ENCODE data around the gene RNF225. TPM values are rescaled to one million over a fixed set of nuclear protein-coding genes. Genes with fewer than 3 reads are reported as not detected.

Gene RNF225
- 0.08 to 0.17 TPM in 2 of 5 replicates, not detected in the others for total RNA-seq (2022; extraction: Qiagen RNA extraction)

GRCh38 chr19:58395220-58395978 lies at the start of gene RNF225:
Gene RNF225, plus strand, starts transcription at chr19:58395656. Its CDS starts 434 bp downstream, at chr19:58396090.

GRCh38 chr19:58352760-58353671 lies 42.4 kb upstream of the RNF225 start, which contains the start of gene A1BG:
Gene A1BG, minus strand, starts transcription at chr19:58353492. Its CDS starts 55 bp downstream, at chr19:58353437.

GRCh38 chr19:58362272-58362994 lies 33.0 kb upstream of the RNF225 start, which contains the start of gene ZNF497:
Gene ZNF497, minus strand, starts transcription at chr19:58362751. Its CDS starts 5,116 bp downstream, at chr19:58357635.

GRCh38 chr19:58380662-58381459 lies 14.6 kb upstream of the RNF225 start, which contains the start of gene ZNF837:
Gene ZNF837, minus strand, starts transcription at chr19:58381030. Its CDS starts 11,698 bp downstream, at chr19:58369332.

DNA sequence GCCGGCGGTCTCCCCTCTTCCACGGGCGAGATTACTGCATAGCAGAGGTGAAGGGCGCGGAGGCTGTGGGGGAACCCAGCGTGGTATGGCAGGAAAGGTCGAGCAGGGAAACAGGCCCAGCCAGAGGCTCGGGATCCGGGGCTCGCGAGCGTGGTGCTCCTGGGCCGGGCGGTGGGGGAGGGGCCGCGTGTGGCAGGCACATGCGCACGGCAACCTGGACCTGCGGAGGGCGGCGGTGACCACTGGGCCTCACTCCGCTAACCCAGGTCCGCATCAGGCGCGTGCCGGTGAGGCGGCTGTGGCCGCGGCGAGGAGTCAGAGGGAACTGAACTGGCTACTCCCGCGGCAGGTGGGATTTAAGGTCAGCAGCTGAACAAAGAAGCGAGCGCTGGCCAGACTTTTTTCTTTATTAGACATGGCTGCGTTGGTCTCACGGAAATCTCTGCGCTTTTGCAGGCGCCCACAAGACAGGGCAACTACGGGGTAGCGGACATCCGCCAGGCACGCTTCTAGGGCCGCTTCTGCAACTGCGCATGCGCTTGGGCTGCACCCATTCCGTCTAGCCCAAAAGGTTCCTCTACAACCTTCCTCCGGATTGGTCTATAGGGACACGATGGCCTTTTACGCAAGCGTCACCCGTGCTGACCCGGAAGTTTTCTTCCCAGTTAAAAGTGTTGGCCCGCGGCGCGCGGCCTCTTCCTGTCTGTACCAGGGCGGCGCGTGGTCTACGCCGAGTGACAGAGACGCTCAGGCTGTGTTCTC lies 8.7 kb upstream of the RNF225 start, which contains the start of gene RPS5:
RPS5 (plus strand) TSS at position 694 of the 762 bp plus-strand sequence. CDS start 869 bp downstream, outside the sequence.

DNA sequence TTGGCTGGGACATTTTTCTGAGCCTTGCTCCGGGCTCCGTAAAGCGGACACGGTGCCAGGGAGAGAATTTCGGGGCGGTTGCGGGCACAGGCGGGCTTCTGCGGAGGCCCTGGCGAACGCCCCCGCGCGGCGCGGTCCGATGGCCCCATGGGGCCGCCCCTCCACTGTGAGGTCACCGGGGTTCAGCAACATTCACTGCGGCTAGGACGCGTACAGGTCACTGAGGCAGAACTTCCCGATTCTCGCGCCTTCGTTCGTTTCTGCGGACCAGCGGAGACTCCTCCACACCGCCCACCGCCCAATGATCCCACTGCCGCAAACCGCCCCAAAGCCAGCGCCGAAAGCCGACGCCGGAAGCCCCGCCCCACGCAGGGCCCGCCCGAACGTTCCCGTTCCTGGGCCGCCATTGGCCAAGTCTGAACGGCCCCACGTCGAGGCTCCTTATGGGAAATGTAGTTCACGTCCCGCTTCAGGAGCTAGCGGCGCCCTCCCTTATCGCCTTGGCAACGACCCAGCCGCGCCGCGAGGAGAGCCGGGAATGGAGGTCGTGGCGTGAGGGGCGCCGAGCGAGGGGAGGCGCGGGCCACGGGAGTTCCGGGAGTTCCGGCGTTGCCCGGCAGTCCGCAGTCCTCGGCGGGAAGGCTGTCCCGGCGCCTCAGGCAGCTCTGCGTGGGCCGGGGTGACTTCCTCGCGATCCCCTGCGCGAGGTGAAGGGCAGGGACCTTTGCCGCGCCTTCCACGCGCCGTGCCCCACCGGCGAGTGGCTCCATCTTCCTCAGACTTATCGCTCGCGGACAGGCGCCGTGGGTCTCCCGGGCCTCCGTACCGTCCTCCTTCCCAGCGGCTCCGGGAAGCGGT lies 12.9 kb downstream of the RNF225 start, which contains the start of gene ZNF584:
ZNF584 (plus strand) TSS at position 498 of the 858 bp plus-strand sequence. CDS start 499 bp downstream, outside the sequence.

GRCh38 chr19:58439576-58440554 lies 44.4 kb downstream of the RNF225 start, which contains the start of gene ZNF132:
Gene ZNF132, minus strand, starts transcription at chr19:58440153. Its CDS starts 332 bp downstream, at chr19:58439821.

Other genes with a start within 250 kb of the RNF225 start
- gene ZNF329, start 244.9 kb upstream of the RNF225 start, total RNA-seq (2022; extraction: Qiagen RNA extraction) = 2.6 to 3.3 TPM (median 3.1 TPM) in 5 replicates
- 14.3 to 16.5 TPM (median 14.7 TPM) in 5 replicates for gene ZNF274, start 212.6 kb upstream of the RNF225 start, total RNA-seq (2022; extraction: Qiagen RNA extraction)
- gene ZNF544, start 166.7 kb upstream of the RNF225 start, total RNA-seq (2022; extraction: Qiagen RNA extraction) = 17.7 to 20.7 TPM (median 18.4 TPM) in 5 replicates
- 0.89 to 1.8 TPM (median 0.97 TPM) in 5 replicates for gene ZNF8, start 116.7 kb upstream of the RNF225 start, total RNA-seq (2022; extraction: Qiagen RNA extraction)
- gene ERVK3-1, start 90.3 kb upstream of the RNF225 start, total RNA-seq (2022; extraction: Qiagen RNA extraction) = 88.3 to 104 TPM (median 94.1 TPM) in 5 replicates
- 2.2 to 3.0 TPM (median 2.5 TPM) in 5 replicates for gene ZSCAN22, start 68.7 kb upstream of the RNF225 start, total RNA-seq (2022; extraction: Qiagen RNA extraction)
- gene A1BG, start 42.2 kb upstream of the RNF225 start, total RNA-seq (2022; extraction: Qiagen RNA extraction) = 5.8 to 14.5 TPM (median 12.7 TPM) in 5 replicates
- 0.92 to 1.5 TPM (median 1.1 TPM) in 5 replicates for gene ZNF497, start 32.9 kb upstream of the RNF225 start, total RNA-seq (2022; extraction: Qiagen RNA extraction)
- gene ZNF837, start 14.6 kb upstream of the RNF225 start, total RNA-seq (2022; extraction: Qiagen RNA extraction) = 0.89 to 1.7 TPM (median 1.4 TPM) in 5 replicates
- 2,190 to 2,596 TPM (median 2,481 TPM) in 5 replicates for gene RPS5, start 8.4 kb upstream of the RNF225 start, total RNA-seq (2022; extraction: Qiagen RNA extraction)
- 16.9 to 20.4 TPM (median 17.9 TPM) in 5 replicates for gene ZNF584, start 13.0 kb downstream of the RNF225 start, total RNA-seq (2022; extraction: Qiagen RNA extraction)
- 0.08 to 0.17 TPM (median 0.13 TPM) in 5 replicates for gene ZNF132, start 44.5 kb downstream of the RNF225 start, total RNA-seq (2022; extraction: Qiagen RNA extraction)
- 5.9 to 7.6 TPM (median 6.6 TPM) in 5 replicates for gene ZNF324B, start 56.0 kb downstream of the RNF225 start, total RNA-seq (2022; extraction: Qiagen RNA extraction)
- 9.1 to 11.7 TPM (median 9.8 TPM) in 5 replicates for gene ZNF324, start 71.4 kb downstream of the RNF225 start, total RNA-seq (2022; extraction: Qiagen RNA extraction)
- 11.4 to 13.4 TPM (median 13.0 TPM) in 5 replicates for gene ZNF446, start 80.7 kb downstream of the RNF225 start, total RNA-seq (2022; extraction: Qiagen RNA extraction)
- 20.6 to 35.2 TPM (median 29.0 TPM) in 5 replicates for gene SLC27A5, start 116.3 kb downstream of the RNF225 start, total RNA-seq (2022; extraction: Qiagen RNA extraction)
- gene ZBTB45, start 124.2 kb downstream of the RNF225 start, total RNA-seq (2022; extraction: Qiagen RNA extraction) = 14.9 to 20.7 TPM (median 19.4 TPM) in 5 replicates
- gene TRIM28, start 148.4 kb downstream of the RNF225 start, total RNA-seq (2022; extraction: Qiagen RNA extraction) = 646 to 765 TPM (median 655 TPM) in 5 replicates
- 180 to 216 TPM (median 198 TPM) in 5 replicates for gene CHMP2A, start 159.4 kb downstream of the RNF225 start, total RNA-seq (2022; extraction: Qiagen RNA extraction)
- 114 to 144 TPM (median 135 TPM) in 5 replicates for gene UBE2M, start 163.0 kb downstream of the RNF225 start, total RNA-seq (2022; extraction: Qiagen RNA extraction)
- 10.8 to 15.2 TPM (median 13.2 TPM) in 5 replicates for gene MZF1, start 177.7 kb downstream of the RNF225 start, total RNA-seq (2022; extraction: Qiagen RNA extraction)